H1 (cell line): ENCODE measurements around the gene PPP1R10.

ENCODE experiments used
- ATF3 ChIP-seq: IDR thresholded peaks from 2 replicates; pipeline ENCODE4 v1.6.1; 2011; ENCODE audit warnings: low read depth, mild to moderate bottlenecking, low read length; ENCODE audit not compliant: insufficient read depth
- CTCF ChIP-seq, 3 experiments: IDR thresholded peaks; 1 replicate in 2 of 3; 2 replicates in 1 of 3; pipeline versions ENCODE4 v1.5.1 to v1.6.1; 2011; ENCODE audit warnings: low read length in 3 of 3, mild to moderate bottlenecking in 3 of 3, inconsistent platforms in 2 of 3, low read depth in 1 of 3, moderate library complexity in 1 of 3; ENCODE audit not compliant: insufficient read depth in 1 of 3; ENCODE audit errors: control extremely low read depth in 1 of 3
- EZH2 ChIP-seq: fragments of 200-600 bp; sonication (generic); IDR thresholded peaks from 2 replicates; pipeline ENCODE4 v1.7.1; 2012; ENCODE audit warnings: low read depth, mild to moderate bottlenecking, moderate library complexity, low read length, inconsistent platforms; ENCODE audit not compliant: severe bottlenecking
- NRF1 ChIP-seq: IDR thresholded peaks from 2 replicates; pipeline ENCODE4 v1.6.1; 2011; ENCODE audit warnings: mild to moderate bottlenecking, low read depth, low read length, improper control_type of control experiment
- ZNF274 ChIP-seq: IDR thresholded peaks from 2 replicates; pipeline ENCODE4 v1.7.0; 2012; ENCODE audit warnings: low read length, borderline replicate concordance; ENCODE audit errors: extremely low read depth

- TF ChIP-seq CTCF (IDR thresholded peaks at IDR 0.05; ENCODE audit: control extremely low read depth in 1 of 3, insufficient read depth in 1 of 3, low read depth in 1 of 3, low read length in 3 of 3) (no peak), EZH2 (no peak), ATF3 (no peak), NRF1 (no peak), ZNF274 (no peak)
These were observed 2.2 kb downstream of the PPP1R10 start for GRCh38 chr6:30614843-30615218.
